HG02642 (cell line): ENCODE measurements around the gene AP3M1.
A peak's percentile ranks its signal among the peaks of the same experiment; 100 is the strongest.
"Not testable (repeated sequence)": the region's sequence is repeated elsewhere in the genome, so short reads cannot be mapped to it uniquely, and the experiment has no call there.

Experiments used
- ATAC-seq: cut with Tn5 transposase; IDR thresholded peaks from one replicate; pipeline ENCODE4 v1.9.1; 2021; ENCODE audit warnings: mild to moderate bottlenecking; ENCODE audit not compliant: unreplicated experiment, poor library complexity

The AP3M1 gene

DNA sequence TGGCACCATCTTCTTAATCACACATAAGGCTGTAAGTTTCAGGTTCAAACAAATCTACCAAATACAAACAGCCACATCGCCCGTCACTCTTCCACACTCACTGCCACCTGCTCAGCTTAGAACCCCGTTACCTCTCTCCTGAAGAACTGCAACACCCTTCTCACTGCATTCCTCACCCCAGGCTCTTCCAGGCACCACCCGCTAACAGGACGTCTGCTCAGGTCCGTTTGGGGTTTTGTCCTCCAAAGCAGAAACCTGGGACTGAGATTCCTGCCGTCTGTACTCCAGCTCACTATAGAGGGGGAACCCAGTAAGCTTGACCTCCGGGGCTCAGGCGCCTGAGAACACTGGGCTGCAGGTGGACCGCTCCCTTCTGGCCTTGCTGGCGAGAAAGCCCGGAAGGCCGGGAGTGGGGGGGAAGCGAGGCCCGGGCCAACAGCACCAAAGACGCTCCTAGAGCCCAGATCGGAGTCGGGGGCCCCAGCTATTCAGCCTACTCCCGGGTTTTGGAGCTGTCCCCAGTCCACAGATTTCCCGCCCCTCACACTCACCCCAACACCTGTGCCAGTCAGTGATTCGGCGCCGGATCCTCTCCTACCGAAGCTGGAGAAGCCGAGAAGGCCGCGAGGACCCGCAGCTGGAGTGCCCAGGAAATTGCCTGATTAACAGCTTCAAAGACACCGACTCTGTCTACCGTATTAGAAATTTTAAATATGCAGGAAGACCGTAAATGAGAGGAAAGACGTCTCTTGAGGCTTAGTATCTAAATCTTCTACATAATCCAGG lies at the start of gene AP3M1:
TSS of gene AP3M1 (minus strand) at position 625 of the 786 bp plus-strand sequence. CDS start 12,449 bp downstream, outside the sequence.
- ATAC-seq = peak; percentile 41

DNA sequence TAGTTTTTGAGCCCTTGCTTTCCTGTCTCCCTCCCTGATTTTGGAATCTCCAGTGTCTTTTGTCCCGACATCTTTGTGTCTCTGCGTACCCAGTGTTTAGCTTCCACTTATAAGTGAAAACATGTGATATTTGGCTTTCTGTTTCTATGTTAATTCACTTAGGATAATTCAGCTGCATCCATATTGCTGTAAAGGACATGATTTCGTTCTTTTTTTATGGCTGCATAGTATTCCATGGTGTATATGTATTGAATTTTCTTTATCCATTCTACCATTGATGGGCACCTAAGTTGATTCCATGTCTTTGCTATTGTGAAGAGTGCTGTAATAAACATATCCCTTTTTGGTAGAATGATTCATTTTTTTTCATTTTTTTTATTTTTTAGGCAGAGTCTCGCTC lies 48.7 kb upstream of the AP3M1 start:
- no peak for ATAC-seq

DNA sequence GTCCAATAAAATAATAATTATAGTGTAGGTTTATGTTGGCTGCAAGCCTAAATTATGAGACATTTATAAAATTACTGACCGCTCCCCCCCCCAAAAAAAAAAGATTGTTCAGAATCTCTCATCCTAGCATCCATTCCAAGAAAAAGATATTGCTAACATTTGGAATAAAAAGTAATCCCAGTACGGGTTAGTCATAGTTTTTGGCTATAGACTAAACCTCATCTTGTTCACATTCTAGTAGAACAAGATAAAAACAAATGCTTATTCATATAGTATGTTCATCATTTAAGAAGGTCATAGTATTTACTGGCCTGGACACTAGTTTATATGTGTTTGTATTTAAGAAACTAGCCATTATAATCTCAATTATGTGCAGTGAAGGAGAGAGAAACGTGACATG lies 44.4 kb upstream of the AP3M1 start:
- no peak for ATAC-seq

- no peak for ATAC-seq
Observed at GRCh38 chr10:74194545-74194944, 43.9 kb upstream of the AP3M1 start.

- no peak for ATAC-seq
Observed at GRCh38 chr10:74190494-74190893, 39.9 kb upstream of the AP3M1 start.

- peak; percentile 77 for ATAC-seq
Observed at GRCh38 chr10:74189999-74190421, 39.4 kb upstream of the AP3M1 start.

DNA sequence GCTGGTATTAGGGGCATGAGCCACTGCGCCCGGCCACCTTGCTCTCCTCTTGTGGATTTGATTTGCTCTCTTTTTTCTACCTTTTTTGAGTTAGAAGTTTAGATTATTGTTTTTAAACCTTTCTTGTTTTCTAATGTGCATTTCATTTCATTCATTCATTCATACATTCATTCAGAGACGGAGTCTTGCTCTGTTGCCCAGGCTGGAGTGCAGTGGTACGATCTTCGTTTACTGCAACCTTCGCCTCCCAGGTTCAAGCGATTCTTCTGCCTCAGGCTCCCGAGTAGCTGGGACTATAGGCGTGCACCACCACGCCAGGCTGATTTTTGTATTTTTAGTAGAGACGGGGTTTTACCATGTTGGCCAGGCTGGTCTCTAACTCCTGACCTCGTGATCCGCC lies 38.0 kb upstream of the AP3M1 start:
- ATAC-seq = not testable (repeated sequence)

- no peak for ATAC-seq
Observed at GRCh38 chr10:74187237-74187636, 36.6 kb upstream of the AP3M1 start.

DNA sequence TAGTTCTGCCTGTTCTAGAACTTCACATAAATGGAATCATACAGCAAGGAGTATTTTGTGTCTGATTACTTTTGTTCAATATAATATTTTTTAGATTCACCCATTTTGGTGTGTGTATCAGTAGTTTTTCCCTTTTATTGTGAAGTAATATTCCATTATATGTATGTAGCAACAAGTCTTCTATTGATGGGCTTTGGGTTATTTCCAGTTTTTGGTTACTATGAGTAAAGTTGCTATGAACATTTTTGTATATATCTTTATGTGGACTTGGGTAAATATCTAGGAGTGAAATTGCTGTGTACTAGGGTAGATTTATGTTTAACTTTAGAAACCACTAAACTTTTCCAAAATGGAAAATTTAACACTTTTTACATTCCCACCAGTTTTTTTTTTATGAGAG lies 36.0 kb upstream of the AP3M1 start:
- ATAC-seq = no peak

- no peak for ATAC-seq
Observed at GRCh38 chr10:74179111-74179710, 28.6 kb upstream of the AP3M1 start.

DNA sequence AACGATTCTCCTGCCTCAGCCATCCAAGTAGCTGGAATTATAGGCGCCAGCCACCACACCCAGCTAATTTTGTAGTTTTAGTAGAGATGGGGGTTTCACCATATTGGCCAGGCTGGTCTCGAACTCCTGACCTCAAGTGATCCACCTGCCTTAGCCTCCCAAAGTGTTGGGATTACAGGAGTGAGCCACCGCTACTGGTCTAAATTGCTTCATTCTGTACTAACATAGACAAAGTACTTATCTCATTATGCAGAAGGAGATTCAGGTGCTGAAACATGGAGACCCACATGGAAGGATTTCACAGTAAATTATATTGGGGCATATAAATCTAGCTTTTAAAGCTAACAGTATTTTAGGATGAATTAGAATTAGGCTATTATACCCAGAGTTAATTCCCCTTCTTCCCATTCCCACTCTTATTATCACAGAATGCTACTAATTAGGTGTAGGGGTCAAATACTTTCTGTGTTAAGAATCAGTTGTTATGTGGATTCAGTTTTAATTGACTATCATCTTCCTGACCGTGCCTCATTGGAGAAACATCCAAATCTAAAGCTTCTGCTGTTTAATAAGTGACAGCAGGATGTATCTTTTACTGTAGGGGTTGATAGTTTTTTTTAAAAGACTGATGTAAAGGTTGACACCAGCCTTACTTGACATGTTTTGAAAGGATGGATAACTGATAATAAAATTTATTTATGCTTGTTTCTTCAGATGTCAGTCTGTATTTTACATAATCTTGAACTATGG lies 27.6 kb upstream of the AP3M1 start:
- ATAC-seq = no peak

GRCh38 chr10:74177140-74177677 lies 26.6 kb upstream of the AP3M1 start:
- peak; percentile 28 for ATAC-seq

DNA sequence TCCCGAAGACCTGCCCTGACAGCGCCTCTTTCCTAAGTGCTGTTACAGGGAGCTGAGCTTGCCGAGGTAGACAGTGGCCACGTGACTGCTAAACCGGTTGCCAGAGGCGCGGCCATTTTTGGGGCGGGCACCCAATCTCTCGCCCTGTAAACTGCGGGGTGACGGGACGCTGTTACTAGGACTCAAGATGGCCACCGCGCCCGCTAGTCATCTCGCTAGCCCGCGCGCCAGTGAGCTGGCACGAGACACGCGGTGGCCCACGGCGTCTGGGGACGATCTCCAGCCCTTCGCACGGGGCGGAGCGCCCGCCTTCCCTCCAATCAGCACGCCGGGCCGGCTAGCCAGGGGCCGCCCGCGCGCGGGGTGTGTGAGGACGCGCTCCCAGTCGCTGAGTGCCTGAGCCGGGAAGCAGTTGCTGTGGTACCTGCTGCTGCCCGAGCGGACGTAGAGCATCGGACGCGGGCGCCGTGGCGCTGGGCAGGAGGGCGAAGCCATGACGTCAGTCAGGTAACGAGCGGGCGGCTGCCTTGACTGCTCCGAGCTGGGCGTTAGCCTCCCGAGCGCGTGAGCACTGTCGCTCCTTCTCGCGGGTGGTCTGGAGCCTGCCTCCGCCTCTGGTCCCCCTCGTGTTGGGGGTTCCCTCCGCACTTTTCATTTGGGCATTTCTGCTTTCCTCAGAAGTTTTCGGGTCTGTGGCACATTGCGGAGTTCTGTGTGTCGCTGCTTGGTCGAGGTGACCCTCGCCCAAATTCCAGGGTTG lies 25.9 kb upstream of the AP3M1 start:
- peak; percentile 94 for ATAC-seq

DNA sequence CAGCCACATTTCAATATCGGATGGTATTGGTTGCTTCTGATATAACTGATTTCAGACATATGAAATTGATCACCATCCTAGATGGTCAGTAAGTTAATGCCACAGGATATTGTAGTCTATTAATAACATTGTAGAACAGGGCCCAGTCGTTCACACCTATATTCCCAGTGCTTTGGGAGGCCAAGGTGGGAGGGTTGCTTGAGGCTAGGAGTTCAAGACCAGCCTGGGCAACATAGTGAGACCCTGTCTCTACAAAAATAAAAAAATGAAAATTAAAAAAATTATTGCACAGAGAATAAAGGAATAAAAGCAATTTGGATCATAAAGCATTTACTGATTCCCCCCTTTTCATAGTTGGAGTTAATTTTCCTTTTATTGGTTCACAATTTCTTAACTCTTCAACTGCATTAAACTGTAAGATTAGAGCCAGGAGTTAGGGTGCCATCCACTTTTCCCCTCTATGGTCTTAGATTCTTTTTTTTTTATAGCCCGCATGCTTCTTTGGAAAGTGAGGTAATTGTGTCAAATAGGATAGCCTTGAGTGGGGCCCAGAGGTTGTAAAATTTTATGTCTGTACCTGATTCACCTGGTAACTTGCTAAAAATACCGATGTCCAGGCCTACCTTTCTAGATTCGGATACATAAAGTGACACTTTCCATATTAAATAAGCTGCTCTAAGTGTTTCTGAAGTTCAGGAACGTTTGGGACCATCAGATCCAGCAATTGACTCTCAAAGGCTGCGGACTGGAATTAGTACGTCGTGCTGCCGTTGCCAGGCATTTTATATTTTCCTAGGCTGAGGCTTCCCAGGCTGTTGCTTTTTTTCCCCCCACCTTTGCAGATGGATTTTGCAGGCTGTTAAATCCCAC lies 25.1 kb upstream of the AP3M1 start:
- ATAC-seq = no peak

DNA sequence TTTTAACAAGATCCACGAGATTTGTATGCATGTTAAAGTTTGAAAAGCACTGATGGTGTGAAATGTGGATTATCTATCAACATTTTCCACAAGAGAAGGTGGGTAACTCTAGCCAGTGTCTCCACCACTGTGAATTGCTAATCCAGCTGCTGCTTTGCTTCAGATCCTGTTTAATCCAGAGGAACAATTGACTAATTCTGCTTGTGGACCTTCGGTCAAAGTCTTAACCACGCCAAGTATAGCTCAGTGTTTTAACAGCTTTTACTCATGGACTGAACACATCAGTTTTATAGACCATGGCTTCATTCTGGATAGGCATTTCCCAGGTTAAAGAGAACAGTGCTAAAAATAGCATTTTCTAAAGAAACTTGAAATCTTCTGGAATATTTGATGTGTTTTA lies 23.9 kb upstream of the AP3M1 start:
- ATAC-seq = no peak

DNA sequence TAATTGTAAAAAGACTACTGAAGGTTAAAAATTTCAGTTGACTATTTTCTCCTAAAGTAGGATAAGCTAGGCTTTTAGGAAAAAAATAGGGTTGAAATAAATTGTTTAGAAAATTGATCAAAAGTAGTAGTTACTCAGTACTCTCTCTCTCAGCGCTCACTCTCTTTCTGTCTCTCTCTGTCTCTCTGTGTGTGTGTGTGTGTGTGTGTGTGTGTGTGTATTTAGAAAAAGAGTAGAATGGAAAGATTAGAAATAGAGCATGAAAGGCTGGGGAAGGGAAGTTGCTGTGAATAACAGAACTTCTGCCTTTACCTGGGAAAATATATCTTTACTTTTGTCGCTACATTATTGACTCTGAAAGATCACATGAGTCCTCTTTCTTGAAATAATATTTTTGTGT lies 21.0 kb upstream of the AP3M1 start:
- ATAC-seq = no peak

DNA sequence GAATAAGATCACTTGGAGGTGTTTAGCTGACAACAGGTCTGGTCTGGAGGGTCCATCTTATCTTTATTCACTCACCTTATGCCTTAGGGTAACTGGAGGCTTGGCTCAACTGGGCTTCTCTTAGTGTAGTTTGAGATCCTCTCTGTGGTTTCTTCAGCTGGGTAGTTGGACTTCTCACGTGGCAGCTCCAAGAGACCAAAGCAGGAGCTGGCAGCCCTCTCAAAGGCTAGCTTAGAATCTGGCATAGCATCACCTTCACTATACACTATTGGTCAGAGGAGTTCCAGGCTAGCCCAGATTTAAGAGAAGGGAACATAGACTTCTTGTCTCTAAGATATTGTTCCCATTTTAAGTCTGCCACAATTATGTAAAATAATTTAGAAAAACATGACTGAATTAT lies 16.8 kb upstream of the AP3M1 start:
- ATAC-seq = no peak

DNA sequence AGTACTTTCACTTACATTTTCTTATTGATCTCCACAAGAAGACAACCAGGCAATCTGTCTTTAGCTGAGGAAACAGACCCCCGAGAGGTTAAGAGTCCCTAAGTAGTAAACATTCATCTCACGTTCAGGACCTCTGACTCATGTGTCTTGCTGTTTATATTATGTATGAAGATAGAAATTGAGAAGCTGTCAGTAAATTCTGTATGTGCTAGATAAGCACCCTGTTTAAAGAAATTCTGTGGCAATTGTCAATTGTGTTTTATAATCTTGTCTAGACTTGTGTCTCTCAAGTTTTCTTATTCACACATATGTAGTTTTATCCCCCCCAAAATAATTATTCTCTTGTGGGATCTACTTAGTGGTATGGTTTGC lies 14.9 kb upstream of the AP3M1 start:
- ATAC-seq = no peak

GRCh38 chr10:74164716-74165529 lies 14.3 kb upstream of the AP3M1 start:
- no peak for ATAC-seq
